SK-N-SH treated with all-trans-retinoic acid at 6 μM for 48 hours (cell line): ENCODE data around the gene OR5F1.

Experiments used
- ATAC-seq: fragments of 200-7000 bp; cut with Tn5 transposase; 3 replicates; pipeline ENCODE4 v1.9.1; 2020; ENCODE audit warnings: mild to moderate bottlenecking, moderate library complexity
- ARNTL ChIP-seq: fragments of 450-650 bp; formaldehyde crosslinking; IDR thresholded peaks from 2 replicates; pipeline ENCODE4 v1.5.0; 2020; ENCODE audit warnings: low read depth, mild to moderate bottlenecking, moderate library complexity, borderline replicate concordance
- BACH2 ChIP-seq: fragments of 250-450 bp; sonication (Bioruptor Pico); IDR thresholded peaks from 2 replicates; pipeline ENCODE4 v1.9.0; 2021; ENCODE audit warnings: mild to moderate bottlenecking, borderline replicate concordance
- CSDC2 ChIP-seq: fragments of 250-450 bp; sonication (Bioruptor Pico); IDR thresholded peaks from 2 replicates; pipeline ENCODE4 v1.5.0; 2020; ENCODE audit warnings: mild to moderate bottlenecking, moderate library complexity
- ESRRG ChIP-seq: fragments of 250-450 bp; sonication (Bioruptor Pico); IDR thresholded peaks from 2 replicates; pipeline ENCODE4 v1.6.1; 2021; ENCODE audit warnings: mild to moderate bottlenecking
- GLIS3 ChIP-seq: fragments of 250-450 bp; sonication (Bioruptor Pico); IDR thresholded peaks from 2 replicates; pipeline ENCODE4 v1.5.0; 2020; ENCODE audit warnings: mild to moderate bottlenecking, moderate library complexity
- ISL1 ChIP-seq: fragments of 250-450 bp; sonication (Bioruptor Pico); IDR thresholded peaks from 2 replicates; pipeline ENCODE4 v2.1.2; 2022; ENCODE audit warnings: mild to moderate bottlenecking, moderate library complexity
- OSR1 ChIP-seq: fragments of 250-450 bp; sonication (Bioruptor Pico); IDR thresholded peaks from 2 replicates; pipeline ENCODE4 v1.8.0; 2022; ENCODE audit warnings: moderate library complexity, mild to moderate bottlenecking, inconsistent platforms
- PPARA ChIP-seq: fragments of 250-450 bp; sonication (Bioruptor Pico); IDR thresholded peaks from 2 replicates; pipeline ENCODE4 v1.5.0; 2020; ENCODE audit warnings: mild to moderate bottlenecking, borderline replicate concordance
- RARB ChIP-seq: fragments of 250-450 bp; sonication (Bioruptor Pico); IDR thresholded peaks from 2 replicates; pipeline ENCODE4 v1.8.0; 2021; ENCODE audit warnings: mild to moderate bottlenecking, moderate library complexity
- SNAI2 ChIP-seq: fragments of 250-450 bp; sonication (Bioruptor Pico); IDR thresholded peaks from 2 replicates; pipeline ENCODE4 v1.5.0; 2020; ENCODE audit warnings: mild to moderate bottlenecking, moderate library complexity
- TCF4 ChIP-seq: fragments of 250-450 bp; sonication (Bioruptor Pico); IDR thresholded peaks from 2 replicates; pipeline ENCODE4 v1.8.0; 2021; ENCODE audit warnings: mild to moderate bottlenecking, moderate library complexity, borderline replicate concordance
- TOX ChIP-seq: fragments of 250-450 bp; sonication (Bioruptor Pico); IDR thresholded peaks from 2 replicates; pipeline ENCODE4 v1.8.0; 2021; ENCODE audit warnings: mild to moderate bottlenecking, moderate library complexity, borderline replicate concordance
- ZC3H10 ChIP-seq: fragments of 250-450 bp; sonication (Bioruptor Pico); IDR thresholded peaks from 2 replicates; pipeline ENCODE4 v1.5.1; 2021; ENCODE audit warnings: mild to moderate bottlenecking, moderate library complexity
- ZFP3 ChIP-seq: fragments of 250-450 bp; sonication (Bioruptor Pico); IDR thresholded peaks from 2 replicates; pipeline ENCODE4 v1.5.0; 2020; ENCODE audit warnings: mild to moderate bottlenecking, moderate library complexity
- ZFP30 ChIP-seq: fragments of 450-650 bp; formaldehyde crosslinking; IDR thresholded peaks from 2 replicates; pipeline ENCODE4 v1.5.0; 2022; ENCODE audit warnings: mild to moderate bottlenecking, moderate library complexity
- ZNF70 ChIP-seq: fragments of 450-650 bp; formaldehyde crosslinking; IDR thresholded peaks from 2 replicates; pipeline ENCODE4 v1.5.0; 2020; ENCODE audit warnings: mild to moderate bottlenecking, moderate library complexity
- ZNF8 ChIP-seq: fragments of 450-650 bp; formaldehyde crosslinking; IDR thresholded peaks from 2 replicates; pipeline ENCODE4 v1.5.0; 2020; ENCODE audit warnings: mild to moderate bottlenecking, moderate library complexity
- TF ChIP-seq, protein P1 (sequence below): fragments of 250-450 bp; sonication (Bioruptor Pico); IDR thresholded peaks from 2 replicates; pipeline ENCODE4 v1.5.1; 2020; ENCODE audit warnings: low read depth, mild to moderate bottlenecking, moderate library complexity
- TF ChIP-seq, protein P2 (sequence below): fragments of 250-450 bp; sonication (Bioruptor Pico); IDR thresholded peaks from 2 replicates; pipeline ENCODE4 v1.5.0; 2020; ENCODE audit warnings: mild to moderate bottlenecking, moderate library complexity
- TF ChIP-seq, protein P3 (sequence below): fragments of 250-450 bp; sonication (Bioruptor Pico); IDR thresholded peaks from 2 replicates; pipeline ENCODE4 v1.8.0; 2020; ENCODE audit warnings: mild to moderate bottlenecking, moderate library complexity, borderline replicate concordance
- TF ChIP-seq, protein P4 (sequence below): fragments of 250-450 bp; sonication (Bioruptor Pico); IDR thresholded peaks from 2 replicates; pipeline ENCODE4 v1.8.0; 2021; ENCODE audit warnings: low read depth, mild to moderate bottlenecking, moderate library complexity, borderline replicate concordance
- TF ChIP-seq, protein P5 (sequence below): fragments of 250-450 bp; sonication (Bioruptor Pico); IDR thresholded peaks from 2 replicates; pipeline ENCODE4 v1.5.1; 2021; ENCODE audit warnings: mild to moderate bottlenecking, moderate library complexity

The OR5F1 gene

DNA sequence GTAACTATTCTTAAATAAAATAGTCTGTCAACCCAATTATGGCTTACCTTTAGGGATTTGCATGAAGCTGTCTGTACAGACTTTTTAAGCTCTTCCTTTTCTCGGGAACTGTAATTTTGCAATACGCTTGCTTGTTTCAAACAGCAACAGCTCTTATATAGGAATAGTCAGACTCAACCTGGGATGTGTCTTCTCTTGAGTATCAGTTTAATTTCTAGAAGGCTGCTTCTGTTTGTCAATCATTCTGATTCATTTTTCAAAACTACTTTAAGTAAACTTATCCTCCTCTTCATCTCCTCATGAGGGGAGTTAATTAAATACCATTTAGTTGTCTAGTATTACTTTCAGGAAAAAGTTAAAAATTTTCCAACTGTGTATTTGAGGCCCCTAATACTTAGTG is 24.6 kb downstream of the OR5F1 start, which contains the start of gene OR10AG1:
TSS of gene OR10AG1 (minus strand) at position 101 of the 400 bp plus-strand sequence. CDS start at position 63, 38 bp downstream.
- TF ChIP-seq ISL1 (CRISPR knock-in tag) (no peak), PPARA (CRISPR knock-in tag) (no peak), ZC3H10 (CRISPR knock-in tag) (no peak), ESRRG (CRISPR knock-in tag) (no peak), CSDC2 (no peak), GLIS3 (CRISPR knock-in tag) (no peak), SNAI2 (CRISPR knock-in tag) (no peak), BACH2 (CRISPR knock-in tag) (no peak)
- TF ChIP-seq, protein P1, sequence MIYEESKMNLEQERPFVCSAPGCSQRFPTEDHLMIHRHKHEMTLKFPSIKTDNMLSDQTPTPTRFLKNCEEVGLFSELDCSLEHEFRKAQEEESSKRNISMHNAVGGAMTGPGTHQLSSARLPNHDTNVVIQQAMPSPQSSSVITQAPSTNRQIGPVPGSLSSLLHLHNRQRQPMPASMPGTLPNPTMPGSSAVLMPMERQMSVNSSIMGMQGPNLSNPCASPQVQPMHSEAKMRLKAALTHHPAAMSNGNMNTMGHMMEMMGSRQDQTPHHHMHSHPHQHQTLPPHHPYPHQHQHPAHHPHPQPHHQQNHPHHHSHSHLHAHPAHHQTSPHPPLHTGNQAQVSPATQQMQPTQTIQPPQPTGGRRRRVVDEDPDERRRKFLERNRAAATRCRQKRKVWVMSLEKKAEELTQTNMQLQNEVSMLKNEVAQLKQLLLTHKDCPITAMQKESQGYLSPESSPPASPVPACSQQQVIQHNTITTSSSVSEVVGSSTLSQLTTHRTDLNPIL (CRISPR knock-in tag) = no peak
- TF ChIP-seq, protein P2, sequence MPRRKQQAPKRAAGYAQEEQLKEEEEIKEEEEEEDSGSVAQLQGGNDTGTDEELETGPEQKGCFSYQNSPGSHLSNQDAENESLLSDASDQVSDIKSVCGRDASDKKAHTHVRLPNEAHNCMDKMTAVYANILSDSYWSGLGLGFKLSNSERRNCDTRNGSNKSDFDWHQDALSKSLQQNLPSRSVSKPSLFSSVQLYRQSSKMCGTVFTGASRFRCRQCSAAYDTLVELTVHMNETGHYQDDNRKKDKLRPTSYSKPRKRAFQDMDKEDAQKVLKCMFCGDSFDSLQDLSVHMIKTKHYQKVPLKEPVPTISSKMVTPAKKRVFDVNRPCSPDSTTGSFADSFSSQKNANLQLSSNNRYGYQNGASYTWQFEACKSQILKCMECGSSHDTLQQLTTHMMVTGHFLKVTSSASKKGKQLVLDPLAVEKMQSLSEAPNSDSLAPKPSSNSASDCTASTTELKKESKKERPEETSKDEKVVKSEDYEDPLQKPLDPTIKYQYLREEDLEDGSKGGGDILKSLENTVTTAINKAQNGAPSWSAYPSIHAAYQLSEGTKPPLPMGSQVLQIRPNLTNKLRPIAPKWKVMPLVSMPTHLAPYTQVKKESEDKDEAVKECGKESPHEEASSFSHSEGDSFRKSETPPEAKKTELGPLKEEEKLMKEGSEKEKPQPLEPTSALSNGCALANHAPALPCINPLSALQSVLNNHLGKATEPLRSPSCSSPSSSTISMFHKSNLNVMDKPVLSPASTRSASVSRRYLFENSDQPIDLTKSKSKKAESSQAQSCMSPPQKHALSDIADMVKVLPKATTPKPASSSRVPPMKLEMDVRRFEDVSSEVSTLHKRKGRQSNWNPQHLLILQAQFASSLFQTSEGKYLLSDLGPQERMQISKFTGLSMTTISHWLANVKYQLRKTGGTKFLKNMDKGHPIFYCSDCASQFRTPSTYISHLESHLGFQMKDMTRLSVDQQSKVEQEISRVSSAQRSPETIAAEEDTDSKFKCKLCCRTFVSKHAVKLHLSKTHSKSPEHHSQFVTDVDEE (CRISPR knock-in tag) = no peak
- TF ChIP-seq, protein P3, sequence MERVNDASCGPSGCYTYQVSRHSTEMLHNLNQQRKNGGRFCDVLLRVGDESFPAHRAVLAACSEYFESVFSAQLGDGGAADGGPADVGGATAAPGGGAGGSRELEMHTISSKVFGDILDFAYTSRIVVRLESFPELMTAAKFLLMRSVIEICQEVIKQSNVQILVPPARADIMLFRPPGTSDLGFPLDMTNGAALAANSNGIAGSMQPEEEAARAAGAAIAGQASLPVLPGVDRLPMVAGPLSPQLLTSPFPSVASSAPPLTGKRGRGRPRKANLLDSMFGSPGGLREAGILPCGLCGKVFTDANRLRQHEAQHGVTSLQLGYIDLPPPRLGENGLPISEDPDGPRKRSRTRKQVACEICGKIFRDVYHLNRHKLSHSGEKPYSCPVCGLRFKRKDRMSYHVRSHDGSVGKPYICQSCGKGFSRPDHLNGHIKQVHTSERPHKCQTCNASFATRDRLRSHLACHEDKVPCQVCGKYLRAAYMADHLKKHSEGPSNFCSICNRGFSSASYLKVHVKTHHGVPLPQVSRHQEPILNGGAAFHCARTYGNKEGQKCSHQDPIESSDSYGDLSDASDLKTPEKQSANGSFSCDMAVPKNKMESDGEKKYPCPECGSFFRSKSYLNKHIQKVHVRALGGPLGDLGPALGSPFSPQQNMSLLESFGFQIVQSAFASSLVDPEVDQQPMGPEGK (CRISPR knock-in tag) = no peak
- ATAC-seq = no peak

DNA sequence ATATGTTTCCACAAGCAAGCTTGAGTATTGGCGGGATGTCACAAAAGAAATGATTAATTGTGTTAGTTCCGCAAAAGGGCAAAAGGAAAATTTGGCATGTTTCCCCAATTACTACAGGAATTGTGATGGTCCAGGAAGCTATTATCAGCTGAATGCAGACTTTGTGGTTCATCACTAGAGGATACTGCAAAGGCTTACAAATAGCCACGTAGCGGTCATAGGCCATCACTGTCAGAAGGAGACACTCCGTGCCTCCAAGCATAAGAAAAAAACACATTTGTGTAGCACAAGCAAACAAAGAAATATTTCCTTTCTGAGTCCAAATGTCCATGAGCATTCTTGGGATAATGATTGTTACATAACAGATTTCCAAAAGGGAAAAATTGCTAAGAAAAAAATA is 26.5 kb downstream of the OR5F1 start:
- ATAC-seq = no peak
- TF ChIP-seq CSDC2 (no peak), ARNTL (CRISPR knock-in tag) (no peak), ZNF70 (no peak), ZC3H10 (CRISPR knock-in tag) (no peak), RARB (CRISPR knock-in tag) (no peak), OSR1 (CRISPR knock-in tag) (no peak), ISL1 (CRISPR knock-in tag) (no peak), TOX (CRISPR knock-in tag) (no peak), ZFP30 (no peak), SNAI2 (CRISPR knock-in tag) (no peak), ZFP3 (CRISPR knock-in tag) (no peak), TCF4 (CRISPR knock-in tag) (no peak), ZNF8 (no peak), GLIS3 (CRISPR knock-in tag) (no peak), PPARA (CRISPR knock-in tag) (no peak), ESRRG (CRISPR knock-in tag) (no peak)
- TF ChIP-seq, protein P4, sequence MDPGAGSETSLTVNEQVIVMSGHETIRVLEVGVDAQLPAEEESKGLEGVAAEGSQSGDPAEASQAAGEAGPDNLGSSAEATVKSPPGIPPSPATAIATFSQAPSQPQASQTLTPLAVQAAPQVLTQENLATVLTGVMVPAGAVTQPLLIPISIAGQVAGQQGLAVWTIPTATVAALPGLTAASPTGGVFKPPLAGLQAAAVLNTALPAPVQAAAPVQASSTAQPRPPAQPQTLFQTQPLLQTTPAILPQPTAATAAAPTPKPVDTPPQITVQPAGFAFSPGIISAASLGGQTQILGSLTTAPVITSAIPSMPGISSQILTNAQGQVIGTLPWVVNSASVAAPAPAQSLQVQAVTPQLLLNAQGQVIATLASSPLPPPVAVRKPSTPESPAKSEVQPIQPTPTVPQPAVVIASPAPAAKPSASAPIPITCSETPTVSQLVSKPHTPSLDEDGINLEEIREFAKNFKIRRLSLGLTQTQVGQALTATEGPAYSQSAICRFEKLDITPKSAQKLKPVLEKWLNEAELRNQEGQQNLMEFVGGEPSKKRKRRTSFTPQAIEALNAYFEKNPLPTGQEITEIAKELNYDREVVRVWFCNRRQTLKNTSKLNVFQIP (CRISPR knock-in tag) = no peak
- TF ChIP-seq, protein P1 (CRISPR knock-in tag) = no peak
- TF ChIP-seq, protein P5, sequence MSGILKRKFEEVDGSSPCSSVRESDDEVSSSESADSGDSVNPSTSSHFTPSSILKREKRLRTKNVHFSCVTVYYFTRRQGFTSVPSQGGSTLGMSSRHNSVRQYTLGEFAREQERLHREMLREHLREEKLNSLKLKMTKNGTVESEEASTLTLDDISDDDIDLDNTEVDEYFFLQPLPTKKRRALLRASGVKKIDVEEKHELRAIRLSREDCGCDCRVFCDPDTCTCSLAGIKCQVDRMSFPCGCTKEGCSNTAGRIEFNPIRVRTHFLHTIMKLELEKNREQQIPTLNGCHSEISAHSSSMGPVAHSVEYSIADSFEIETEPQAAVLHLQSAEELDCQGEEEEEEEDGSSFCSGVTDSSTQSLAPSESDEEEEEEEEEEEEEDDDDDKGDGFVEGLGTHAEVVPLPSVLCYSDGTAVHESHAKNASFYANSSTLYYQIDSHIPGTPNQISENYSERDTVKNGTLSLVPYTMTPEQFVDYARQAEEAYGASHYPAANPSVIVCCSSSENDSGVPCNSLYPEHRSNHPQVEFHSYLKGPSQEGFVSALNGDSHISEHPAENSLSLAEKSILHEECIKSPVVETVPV = no peak
- TF ChIP-seq, protein P2 (CRISPR knock-in tag) = no peak
